CD4-positive, alpha-beta T cell treated with Interleukin-17A for 4 hours (primary cell): Measurements from ENCODE around the gene HS6ST3.

Source experiments
- DNase-seq: peaks from one replicate; pipeline ENCODE4 v3.0.0-alpha.2; 2020; ENCODE audit warnings: mixed read lengths

The HS6ST3 gene

DNA sequence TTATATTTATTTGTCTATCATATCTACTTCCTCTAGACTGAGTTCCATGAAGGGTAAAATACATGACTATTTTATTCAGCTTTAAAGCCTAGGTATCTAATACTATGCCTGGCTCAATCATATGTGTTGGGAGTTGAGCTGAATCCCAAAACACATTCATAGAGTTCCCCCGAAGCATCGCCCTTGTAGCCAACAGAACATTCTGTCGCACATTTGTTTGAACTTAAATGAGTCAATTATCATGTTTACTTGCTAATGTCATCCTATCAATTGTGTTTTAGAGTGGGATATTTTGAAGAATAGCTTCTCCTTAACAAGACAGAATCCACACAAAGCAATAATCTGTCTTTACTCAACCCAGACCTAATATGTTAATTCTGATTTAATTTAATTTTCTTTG, 252.4 kb downstream of the HS6ST3 start:
- no peak for DNase-seq

DNA sequence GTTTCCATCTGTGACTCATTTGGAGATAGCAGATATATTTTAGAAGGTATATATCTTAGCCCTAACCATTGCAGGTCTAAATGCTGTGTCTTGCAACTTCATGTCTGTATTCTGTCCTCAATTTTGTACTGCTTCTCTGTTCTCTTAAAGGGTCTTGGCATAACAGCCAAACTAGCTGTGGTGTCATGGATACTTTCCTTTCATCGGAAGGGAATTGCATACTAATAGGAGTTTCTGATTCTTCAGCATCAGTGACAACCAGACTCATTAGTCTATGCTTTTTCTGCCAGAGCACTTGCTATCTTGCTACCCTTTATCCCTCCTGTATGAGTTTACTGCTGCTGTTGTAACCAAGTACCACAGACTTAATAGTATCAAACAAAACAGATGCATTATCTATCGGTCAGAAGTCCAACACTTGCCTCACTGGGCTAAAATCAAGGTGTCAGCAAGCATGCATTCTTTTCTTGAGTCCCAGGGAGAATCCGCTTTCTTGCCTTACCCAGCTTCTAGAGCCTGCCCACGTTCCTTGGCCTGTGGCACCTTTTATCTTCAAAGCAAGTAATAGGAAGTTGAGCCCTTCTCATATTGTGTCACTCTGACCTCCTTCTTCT, 253.1 kb downstream of the HS6ST3 start:
- no peak for DNase-seq

DNA sequence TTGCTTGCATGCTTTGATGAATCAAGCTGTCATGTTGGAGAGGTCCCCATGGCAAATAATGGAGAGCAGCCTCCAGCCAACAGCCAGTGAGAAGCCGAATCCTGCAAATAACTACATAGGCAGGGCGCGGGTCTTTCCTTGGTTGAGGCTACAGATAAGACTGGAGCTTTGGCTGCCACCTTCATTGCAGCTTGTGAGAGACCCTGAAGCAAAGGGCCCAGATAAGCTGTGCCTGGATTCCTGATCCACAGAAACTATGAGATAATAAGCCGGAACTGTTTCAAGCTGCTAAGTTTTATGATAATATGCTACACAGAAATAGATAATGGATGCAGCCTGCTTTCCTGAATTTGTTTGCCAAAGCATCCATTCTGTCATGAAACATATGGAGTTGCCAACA, 257.0 kb downstream of the HS6ST3 start:
- no peak for DNase-seq

DNA sequence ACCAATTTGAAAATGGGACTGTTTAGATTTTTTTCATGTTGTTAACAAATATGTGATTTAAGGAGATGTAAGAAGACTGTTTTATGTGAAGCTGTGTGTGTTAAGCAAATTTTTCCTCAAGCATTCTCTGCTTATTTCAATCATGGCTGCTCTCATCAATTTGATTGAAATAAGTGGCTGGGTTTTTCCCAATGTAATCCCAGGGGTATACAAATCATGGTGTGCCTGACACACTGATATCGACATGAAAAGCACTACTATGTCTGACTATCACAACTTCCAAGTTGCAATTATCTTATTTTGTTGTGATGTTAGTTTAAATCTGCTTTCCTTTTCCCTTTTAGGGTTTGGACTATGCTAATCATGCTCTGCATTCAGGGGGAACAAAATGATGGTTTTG, 283.7 kb downstream of the HS6ST3 start:
- DNase-seq = no peak

DNA sequence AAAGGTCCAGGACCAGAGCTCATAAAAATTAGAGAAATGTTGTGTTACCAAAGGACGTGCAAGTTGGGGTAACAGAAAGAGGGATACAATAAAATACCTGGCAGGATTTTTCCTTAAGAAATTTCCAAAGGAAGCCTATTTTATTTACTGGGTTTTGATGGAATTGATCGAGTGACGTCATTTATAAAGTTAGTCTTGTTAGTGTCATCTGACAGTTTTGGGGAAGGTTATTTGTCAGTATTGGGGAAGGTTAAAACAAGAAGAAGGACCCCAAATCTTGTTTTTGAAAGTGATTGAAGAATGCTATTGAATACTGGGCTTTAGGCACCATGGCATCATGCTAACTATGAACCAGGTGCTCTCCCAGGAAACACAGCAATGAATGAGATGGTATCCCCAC, 287.9 kb downstream of the HS6ST3 start:
- DNase-seq = no peak

- no peak for DNase-seq
These were observed 290.1 kb downstream of the HS6ST3 start for GRCh38 chr13:96379967-96380366.

DNA sequence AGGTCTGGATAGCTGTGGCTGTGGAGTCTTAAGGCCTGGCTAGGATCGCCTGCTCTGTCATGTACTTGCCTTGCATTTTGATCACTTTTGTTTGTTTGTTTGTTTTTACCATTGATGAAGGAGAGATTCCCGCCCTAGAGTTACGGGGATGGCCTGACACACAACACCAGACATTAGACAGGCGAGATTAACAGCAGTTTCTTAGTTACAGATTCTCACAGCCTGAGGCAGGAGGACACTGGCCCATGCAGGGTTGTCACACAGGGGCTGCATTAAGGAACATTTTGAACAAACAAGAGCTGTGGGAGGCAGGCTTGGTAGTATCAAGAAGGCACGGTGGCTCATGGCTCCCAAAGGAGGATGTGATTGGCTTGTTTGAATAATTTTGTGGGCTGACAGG, 291.8 kb downstream of the HS6ST3 start:
- no peak for DNase-seq

DNA sequence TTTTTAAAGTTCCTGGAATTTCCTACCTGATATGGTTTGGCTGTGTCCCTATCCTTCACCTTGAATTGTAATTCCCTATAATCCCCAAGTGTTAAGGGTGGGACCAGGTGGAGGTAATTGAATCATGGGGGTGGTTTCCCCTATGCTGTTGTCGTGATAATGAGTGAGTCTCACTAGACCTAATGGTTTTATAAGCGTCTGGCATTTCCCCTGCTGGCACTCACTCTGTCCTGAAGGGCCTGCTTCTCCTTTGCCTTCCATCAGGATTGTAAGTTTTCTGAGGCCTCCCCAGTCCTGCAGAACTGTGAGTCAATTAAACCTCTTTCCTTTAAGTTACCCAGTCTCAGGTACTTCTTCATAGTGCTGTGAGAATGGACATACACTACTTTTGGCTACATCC, 298.7 kb downstream of the HS6ST3 start:
- DNase-seq = no peak

DNA sequence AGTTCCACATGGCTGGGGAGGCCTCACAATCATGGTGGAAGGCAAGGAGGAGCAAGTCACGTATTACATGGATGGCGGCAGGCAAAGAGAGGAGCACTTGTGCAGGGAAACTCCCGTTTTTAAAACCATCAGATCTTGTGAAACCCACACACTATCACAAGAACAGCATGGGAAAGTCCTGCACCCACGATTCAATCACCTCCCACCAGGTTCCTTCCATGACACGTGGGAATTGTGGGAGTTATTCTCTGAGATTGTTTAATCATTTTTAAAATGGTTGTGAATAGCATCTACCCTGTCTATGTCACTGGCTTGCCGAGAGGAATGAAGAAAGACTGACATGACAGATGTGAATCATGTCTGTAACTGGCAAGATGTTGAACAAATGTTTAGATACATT, 301.7 kb downstream of the HS6ST3 start:
- DNase-seq = no peak

DNA sequence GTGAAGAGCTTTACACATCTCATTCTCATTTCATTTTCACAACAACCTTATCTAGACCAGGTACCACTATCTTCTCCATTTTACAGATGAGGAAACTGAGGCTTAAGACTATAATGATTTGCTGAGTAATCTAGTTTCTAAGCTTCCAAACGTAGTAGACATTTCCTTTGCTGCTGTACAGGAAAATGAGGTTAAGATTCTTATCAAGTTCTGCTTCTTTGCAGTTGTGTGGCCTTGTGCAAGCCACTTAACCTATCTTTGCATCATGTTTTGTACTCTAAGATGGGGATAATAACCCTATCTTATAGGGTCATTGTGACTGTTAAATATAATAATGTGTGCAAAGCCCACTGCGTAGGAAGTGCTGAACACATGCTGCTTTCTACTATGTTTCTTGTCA, 307.9 kb downstream of the HS6ST3 start:
- no peak for DNase-seq

DNA sequence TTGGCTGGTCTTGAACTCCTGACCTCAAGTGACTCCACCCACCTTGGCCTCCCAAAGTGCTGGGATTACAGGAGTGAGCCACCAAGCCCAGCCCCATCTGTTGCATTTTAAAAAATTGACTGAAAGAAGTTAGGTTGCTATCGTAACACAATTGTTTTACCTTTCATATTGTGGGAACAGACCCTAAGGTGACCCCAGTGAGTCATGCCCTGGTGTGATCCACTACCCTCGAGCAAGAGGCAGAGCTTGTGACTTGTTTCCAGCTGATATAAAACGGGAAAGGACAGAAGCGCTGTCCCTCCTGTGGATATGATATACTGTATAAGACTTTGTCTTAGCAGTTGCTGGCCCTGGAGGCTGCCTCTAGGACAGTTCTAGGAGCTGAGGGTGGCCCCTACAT, 308.6 kb downstream of the HS6ST3 start:
- DNase-seq = no peak

GRCh38 chr13:96403241-96403640, 313.3 kb downstream of the HS6ST3 start:
- DNase-seq = no peak

GRCh38 chr13:96403651-96404050, 313.7 kb downstream of the HS6ST3 start:
- DNase-seq = no peak

- DNase-seq = no peak
These were observed 326.0 kb downstream of the HS6ST3 start for GRCh38 chr13:96415831-96416385.

GRCh38 chr13:96417939-96418685, 328.2 kb downstream of the HS6ST3 start:
- no peak for DNase-seq

DNA sequence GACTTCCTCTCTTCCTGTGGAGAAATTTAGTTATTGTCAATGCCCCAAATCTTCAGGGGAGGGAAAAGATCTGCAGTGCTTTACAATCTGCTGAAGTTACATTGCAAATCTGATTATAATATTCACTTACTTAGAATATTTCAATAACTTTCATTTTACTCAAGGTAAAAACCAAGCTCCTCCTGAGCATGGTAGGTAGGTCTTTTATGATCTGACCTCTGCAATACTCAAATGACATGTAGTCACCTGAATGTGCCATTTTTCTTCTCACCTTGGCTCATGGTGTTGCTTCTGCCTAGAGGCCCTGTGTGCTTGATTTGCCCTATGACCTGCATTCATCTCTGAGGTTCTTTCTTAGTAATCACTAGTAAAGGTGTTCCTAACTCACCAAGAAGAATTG, 331.4 kb downstream of the HS6ST3 start:
- no peak for DNase-seq

- DNase-seq = no peak
These were observed 332.1 kb downstream of the HS6ST3 start for GRCh38 chr13:96422002-96422401.

DNA sequence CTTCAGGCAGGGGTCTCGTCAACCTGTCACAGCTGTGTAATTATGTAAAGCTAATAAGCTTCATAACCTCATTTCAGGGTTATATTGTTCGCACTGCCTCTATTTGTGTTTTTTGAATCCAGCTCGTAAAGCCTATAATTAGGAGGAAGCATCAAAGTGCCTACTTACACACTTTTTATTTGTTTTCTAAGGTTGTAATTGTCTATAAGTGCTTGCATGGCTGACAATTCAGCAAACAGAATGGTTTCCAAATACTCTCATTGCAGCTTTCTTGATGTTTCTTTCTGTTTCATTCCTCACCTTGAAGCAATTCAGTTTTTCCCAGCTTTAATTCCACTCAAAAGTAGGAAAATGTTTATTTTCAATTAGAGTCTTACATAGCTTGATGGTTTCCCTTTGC, 336.3 kb downstream of the HS6ST3 start:
- DNase-seq = no peak

GRCh38 chr13:96428911-96429310, 339.0 kb downstream of the HS6ST3 start:
- no peak for DNase-seq

DNA sequence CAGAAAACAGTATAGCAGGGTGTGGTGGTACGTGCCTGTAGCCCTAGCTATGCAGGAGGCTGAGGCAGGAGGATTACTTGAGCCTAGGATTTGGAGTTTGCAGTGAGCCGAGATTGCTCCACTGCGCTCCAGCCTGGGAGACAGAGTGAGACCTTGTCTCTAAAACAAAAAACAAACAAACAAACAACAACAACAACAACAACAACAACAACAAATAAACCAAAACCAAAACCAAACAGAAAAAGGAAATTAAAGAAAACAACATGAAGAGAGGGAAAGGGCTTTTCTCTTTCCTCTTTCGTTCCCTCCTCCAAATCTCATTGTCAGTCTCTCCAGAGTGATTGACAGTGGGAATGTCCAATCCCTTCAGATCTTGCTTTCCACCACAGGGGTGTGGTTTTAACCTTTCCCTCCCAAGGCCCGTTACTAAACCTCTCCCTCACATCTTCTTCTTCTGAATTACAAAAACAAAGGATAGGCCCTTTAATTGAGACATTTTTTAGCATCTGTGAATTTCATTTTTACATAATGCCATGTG, 341.2 kb downstream of the HS6ST3 start:
- DNase-seq = no peak

- DNase-seq = no peak
These were observed 354.8 kb downstream of the HS6ST3 start for GRCh38 chr13:96444676-96445075.

- no peak for DNase-seq
These were observed 360.0 kb downstream of the HS6ST3 start for GRCh38 chr13:96449920-96450319.

GRCh38 chr13:96450326-96451020, 360.6 kb downstream of the HS6ST3 start:
- no peak for DNase-seq

DNA sequence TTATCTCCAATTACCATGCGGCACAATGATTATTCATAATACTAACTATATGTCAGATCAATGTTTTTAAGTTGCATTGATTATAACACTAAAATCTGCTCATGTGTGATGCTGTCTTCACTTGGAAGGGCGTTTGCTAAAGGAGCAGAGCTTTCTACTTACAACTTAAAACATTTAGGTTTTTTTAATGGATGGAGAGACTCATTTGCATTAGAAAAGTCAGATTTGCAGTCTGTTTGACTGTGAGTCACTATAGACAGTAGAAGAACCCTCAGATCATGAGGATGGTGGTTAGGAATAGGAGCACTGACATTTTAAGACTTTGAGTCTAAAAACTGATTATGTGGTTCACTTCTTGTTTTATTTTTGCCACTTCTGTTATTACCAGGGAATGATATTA, 364.6 kb downstream of the HS6ST3 start:
- no peak for DNase-seq
